Neutrophil (primary cell): ENCODE measurements around the gene MED31.
A peak's percentile ranks its signal among the peaks of the same experiment; 100 is the strongest.
"Not testable (repeated sequence)": the region's sequence is repeated elsewhere in the genome, so short reads cannot be mapped to it uniquely, and the experiment has no call there.

Source experiments
- H3K27ac ChIP-seq: fragments of 200-600 bp; sonication (generic); 2 replicates; pipeline ENCODE4 v1.5.1; 2016; ENCODE audit warnings: mild to moderate bottlenecking, moderate library complexity
- H3K27me3 ChIP-seq: fragments of 200-600 bp; sonication (generic); 2 replicates; pipeline ENCODE4 v1.6.0; 2016; ENCODE audit warnings: mild to moderate bottlenecking
- H3K36me3 ChIP-seq: fragments of 200-600 bp; sonication (generic); 2 replicates; pipeline ENCODE4 v1.5.1; 2017
- H3K4me1 ChIP-seq, 2 experiments: fragments of 200-600 bp in 1 of 2; sonication (generic) in 1 of 2; 1 replicate in 1 of 2; 2 replicates in 1 of 2; pipeline versions ENCODE4 v1.5.1 to v1.6.1; 2013 to 2016; ENCODE audit warnings: low read depth in 1 of 2, low read length in 1 of 2, mild to moderate bottlenecking in 1 of 2, moderate library complexity in 1 of 2; ENCODE audit not compliant: control insufficient read depth in 1 of 2, insufficient read depth in 1 of 2
- H3K4me3 ChIP-seq, 2 experiments: fragments of 200-600 bp in 1 of 2; sonication (generic) in 1 of 2; 1 replicate in 1 of 2; 2 replicates in 1 of 2; pipeline ENCODE4 v1.5.1; 2013 to 2016; ENCODE audit warnings: low read depth in 1 of 2, low read length in 1 of 2, mild to moderate bottlenecking in 1 of 2, moderate library complexity in 1 of 2
- H3K9me3 ChIP-seq: fragments of 200-600 bp; sonication (generic); 2 replicates; pipeline ENCODE4 v1.5.1; 2016
- TF ChIP-seq, protein P1 (sequence below): fragments of 200-600 bp; sonication (generic); IDR thresholded peaks from 2 replicates; pipeline ENCODE4 v1.5.1; 2016; ENCODE audit warnings: antibody characterized with exemption

The MED31 gene

DNA sequence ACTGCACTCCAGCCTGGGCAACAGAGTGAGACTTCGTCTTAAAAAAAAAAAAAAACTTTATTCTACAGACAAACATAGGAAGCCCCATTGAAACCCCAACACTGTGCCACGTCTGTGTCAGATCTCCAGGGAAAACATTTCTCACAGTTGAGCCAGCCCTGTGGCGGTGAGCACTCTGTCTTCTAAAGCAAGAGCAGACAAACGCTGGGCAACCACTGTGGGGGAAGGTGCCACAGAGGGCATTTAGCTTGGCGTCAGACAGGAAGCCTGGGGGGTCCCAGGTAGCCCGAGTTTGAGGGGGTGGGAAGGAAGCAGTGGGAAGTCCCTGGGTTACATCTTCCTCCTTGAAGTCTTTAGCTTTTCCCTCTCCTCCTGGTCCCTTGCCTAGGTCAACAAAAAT lies 16.1 kb upstream of the MED31 start:
- TF ChIP-seq, protein P1, sequence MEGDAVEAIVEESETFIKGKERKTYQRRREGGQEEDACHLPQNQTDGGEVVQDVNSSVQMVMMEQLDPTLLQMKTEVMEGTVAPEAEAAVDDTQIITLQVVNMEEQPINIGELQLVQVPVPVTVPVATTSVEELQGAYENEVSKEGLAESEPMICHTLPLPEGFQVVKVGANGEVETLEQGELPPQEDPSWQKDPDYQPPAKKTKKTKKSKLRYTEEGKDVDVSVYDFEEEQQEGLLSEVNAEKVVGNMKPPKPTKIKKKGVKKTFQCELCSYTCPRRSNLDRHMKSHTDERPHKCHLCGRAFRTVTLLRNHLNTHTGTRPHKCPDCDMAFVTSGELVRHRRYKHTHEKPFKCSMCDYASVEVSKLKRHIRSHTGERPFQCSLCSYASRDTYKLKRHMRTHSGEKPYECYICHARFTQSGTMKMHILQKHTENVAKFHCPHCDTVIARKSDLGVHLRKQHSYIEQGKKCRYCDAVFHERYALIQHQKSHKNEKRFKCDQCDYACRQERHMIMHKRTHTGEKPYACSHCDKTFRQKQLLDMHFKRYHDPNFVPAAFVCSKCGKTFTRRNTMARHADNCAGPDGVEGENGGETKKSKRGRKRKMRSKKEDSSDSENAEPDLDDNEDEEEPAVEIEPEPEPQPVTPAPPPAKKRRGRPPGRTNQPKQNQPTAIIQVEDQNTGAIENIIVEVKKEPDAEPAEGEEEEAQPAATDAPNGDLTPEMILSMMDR, result no peak
- Histone ChIP-seq H3K27me3 (peaks cover 92% of the 10 kb centered on the region), H3K4me1 (peaks cover 0 to 2% of the 10 kb centered on the region in 2 experiments), H3K27ac (no peak overlapping the region), H3K36me3 (no peaks in the 10 kb centered on the region), H3K4me3 (no peak overlapping the region), H3K9me3 (no peaks in the 10 kb centered on the region)

DNA sequence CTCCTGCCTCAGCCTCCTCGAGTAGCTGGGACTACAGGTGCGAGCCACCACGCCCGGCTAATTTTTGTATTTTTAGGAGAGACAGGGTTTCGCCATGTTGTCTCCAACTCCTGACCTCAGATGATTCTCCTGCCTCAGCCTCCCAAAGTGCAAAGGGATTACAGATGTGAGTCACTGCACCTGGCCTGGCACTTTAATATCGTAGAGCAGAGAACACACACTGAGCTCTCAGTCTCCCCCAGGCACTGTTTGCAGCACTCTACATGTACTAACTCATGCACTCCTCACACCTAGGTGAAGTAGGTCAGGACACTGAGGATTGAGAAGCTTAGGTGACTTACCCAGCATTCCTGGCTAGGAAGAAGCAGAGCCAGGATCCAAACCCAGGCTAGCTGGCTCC lies 15.2 kb upstream of the MED31 start:
- no peak overlapping the region for H3K27ac ChIP-seq
- H3K4me1 ChIP-seq, result peaks cover 2 to 4% of the 10 kb centered on the region in 2 experiments
- no peaks in the 10 kb centered on the region for H3K9me3 ChIP-seq
- H3K4me3 ChIP-seq, result no peak overlapping the region
- TF ChIP-seq, protein P1, result no peak
- no peaks in the 10 kb centered on the region for H3K36me3 ChIP-seq
- peaks cover 96% of the 10 kb centered on the region for H3K27me3 ChIP-seq

DNA sequence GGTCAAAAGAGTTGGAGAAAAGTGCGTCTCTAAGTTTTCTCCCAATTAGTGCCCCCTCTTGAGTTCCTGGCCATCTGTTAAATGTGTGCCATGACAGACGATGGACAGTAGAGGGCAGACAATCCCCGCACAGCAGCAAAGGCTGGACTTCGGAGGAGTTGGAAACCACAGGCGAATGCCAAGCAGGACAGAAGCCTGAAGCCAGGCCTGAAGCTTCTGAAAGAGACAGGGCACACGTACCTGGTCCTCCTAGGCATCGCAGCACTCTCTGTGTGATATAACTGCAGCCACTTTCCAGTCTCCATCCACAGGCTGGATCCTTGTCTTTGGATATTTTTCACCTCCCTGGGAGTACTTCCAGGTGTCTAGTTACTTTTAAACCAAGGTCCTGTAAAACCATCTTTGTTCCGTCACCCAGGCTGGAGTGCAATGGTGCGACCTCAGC lies 14.7 kb upstream of the MED31 start:
- Histone ChIP-seq H3K36me3 (no peaks in the 10 kb centered on the region), H3K27me3 (peaks cover 94% of the 10 kb centered on the region), H3K9me3 (no peaks in the 10 kb centered on the region), H3K27ac (no peak overlapping the region), H3K4me3 (no peak overlapping the region), H3K4me1 (peaks cover 7 to 9% of the 10 kb centered on the region in 2 experiments)
- TF ChIP-seq, protein P1, result peak; percentile 78

DNA sequence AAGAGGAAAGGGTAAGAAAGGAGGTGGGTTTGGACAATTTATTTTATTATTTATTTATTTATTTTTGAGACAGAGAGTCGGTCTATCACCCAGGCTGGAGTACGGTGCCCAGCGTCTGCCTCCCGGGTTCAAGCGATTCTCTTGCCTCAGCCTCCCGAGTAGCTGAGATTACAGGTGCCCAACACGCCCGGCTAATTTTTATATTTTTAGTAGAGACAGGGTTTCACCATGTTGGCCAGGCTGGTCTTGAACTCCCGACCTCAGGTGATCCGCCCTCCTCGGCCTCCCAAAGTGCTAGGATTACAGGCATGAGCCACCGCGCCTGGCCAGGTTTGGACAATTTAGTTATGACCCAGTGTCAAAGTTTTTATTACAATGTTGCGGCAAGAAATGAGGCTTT lies 11.8 kb upstream of the MED31 start:
- H3K9me3 ChIP-seq, H3K27ac ChIP-seq, H3K4me3 ChIP-seq, H3K36me3 ChIP-seq: not testable (repeated sequence)
- Histone ChIP-seq H3K27me3 (peaks cover 89% of the 10 kb centered on the region), H3K4me1 (peaks cover 20 to 24% of the 10 kb centered on the region in 2 experiments)

DNA sequence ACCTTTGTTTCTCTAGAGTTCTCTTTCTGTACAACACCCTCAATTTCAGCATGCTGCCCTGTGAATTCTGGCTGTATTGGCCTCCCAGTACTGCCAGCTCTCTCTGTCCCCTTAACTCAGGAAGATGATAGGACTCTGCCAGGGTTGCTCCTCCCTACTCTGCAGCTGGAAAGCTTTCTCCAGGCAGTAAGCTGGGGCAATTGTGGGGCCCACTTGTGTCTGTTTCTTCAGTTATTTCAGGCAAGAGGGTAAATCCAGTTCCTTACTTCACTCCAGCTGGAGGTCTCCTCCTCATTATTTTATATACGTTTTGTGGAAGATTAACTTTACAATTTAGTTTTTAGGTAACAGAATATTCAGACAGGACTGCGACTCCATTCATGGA lies 10.1 kb upstream of the MED31 start:
- Histone ChIP-seq H3K27me3 (peaks cover 89% of the 10 kb centered on the region), H3K4me1 (peaks cover 27 to 32% of the 10 kb centered on the region in 2 experiments), H3K9me3 (no peaks in the 10 kb centered on the region), H3K4me3 (peak overlapping the region in 1 of 2 experiments; percentile 42), H3K27ac (peak overlapping the region; percentile 53), H3K36me3 (no peaks in the 10 kb centered on the region)
- TF ChIP-seq, protein P1, result no peak

DNA sequence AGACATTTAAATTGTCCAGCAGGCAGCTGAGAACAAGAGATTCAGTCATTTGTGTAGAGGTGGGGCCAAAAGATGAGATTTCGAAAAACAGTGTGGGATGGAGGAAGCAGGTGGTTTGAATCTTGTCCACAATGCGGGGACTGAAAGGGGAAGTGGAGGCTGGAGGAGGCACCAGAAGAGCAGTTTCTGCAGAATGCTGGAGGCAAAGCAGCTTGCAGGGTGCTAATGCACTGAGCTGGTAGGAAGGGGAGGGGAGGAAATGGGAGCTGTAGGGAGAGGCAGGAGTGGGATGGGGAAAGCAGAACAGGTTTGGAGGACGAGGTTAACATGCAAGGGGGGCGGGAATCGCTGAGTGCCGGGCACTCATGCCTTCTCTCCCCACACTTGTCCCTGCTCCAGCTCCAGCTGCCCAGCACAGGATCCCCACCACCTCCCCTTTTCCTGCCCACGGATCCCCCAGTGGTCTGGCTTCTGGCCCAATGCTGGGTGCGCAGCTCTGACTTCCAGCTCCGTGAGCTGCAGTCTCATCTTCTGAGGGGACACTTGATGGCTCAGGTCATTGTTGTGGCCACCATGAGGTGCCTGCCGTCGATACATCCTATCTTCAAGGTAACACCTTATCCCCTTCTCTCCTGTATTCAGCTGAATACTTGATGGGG lies 9.5 kb upstream of the MED31 start:
- TF ChIP-seq, protein P1, result no peak
- Histone ChIP-seq H3K9me3 (no peaks in the 10 kb centered on the region), H3K4me3 (peak overlapping the region; percentile 31 to 42), H3K4me1 (peaks cover 30 to 33% of the 10 kb centered on the region in 2 experiments), H3K36me3 (no peaks in the 10 kb centered on the region), H3K27me3 (peaks cover 89% of the 10 kb centered on the region), H3K27ac (peak overlapping the region; percentile 53)
